ENCODE measurements around the gene MBOAT7. TPM values are rescaled to one million over a fixed set of nuclear protein-coding genes. Genes with fewer than 3 reads are reported as not detected.

The MBOAT7 gene
- total and polyA plus RNA-seq, 2 of the 8 experiments (the other 6 are each of a cell fraction or from before 2014, with no cell fraction given) = 85.5 to 90.9 TPM

DNA sequence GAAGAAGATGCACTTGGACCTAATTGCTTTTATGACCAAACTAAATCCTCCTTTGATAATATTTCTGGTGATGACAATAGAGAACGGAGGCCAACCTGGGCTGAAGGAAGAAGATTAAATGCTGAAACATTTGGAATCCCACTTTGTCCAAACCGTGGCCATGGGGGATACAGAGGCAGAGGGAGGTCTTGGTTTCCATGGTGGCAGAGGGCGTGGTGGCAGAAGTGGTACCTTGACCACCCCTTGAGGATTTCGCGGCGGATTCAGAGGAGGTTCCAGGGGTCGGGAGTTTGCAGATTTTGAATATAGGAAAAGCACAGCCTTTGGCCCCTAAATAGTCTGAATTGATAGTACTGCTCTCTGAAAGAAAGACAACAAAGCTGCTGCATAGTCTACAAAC is 40.7 kb upstream of the MBOAT7 start:
- Histone ChIP-seq H3K23me2 (ENCODE audit: low read depth, low read length) (no peaks in the 10 kb centered on the region), H3K4me3 (ENCODE audit: extremely low read depth in 1 of 4, insufficient read depth in 2 of 4, low read depth in 3 of 4, low read length in 4 of 4) (no peak overlapping the region), H4K91ac (replicated peaks; ENCODE audit: insufficient read length, low read length) (no peak overlapping the region), H3K4me1 (replicated peaks in 1 of 4; ENCODE audit: control insufficient read depth in 3 of 4, insufficient read depth in 4 of 4, low read length in 3 of 4) (no peaks in the 10 kb centered on the region), H3K9ac (replicated peaks in 1 of 4; ENCODE audit: extremely low read depth in 1 of 4, low read depth in 3 of 4, low read length in 3 of 4) (no peak overlapping the region), H3K27me3 (replicated peaks in 1 of 4; ENCODE audit: control insufficient read depth in 3 of 4, extremely low read depth in 1 of 4, insufficient read depth in 3 of 4, low read length in 3 of 4) (peaks cover 0 to 7% (median 2%) of the 10 kb centered on the region in 4 experiments; a peak in 3 of 7 replicates), H2AK5ac (ENCODE audit: low read depth, low read length) (no peak overlapping the region), H4K8ac (ENCODE audit: extremely low read depth, insufficient read depth, low read length) (no peak overlapping the region), H3K79me1 (ENCODE audit: low read depth, low read length) (no peaks in the 10 kb centered on the region), H3K9me3 (ENCODE audit: insufficient read depth in 2 of 2, low read depth in 1 of 2, low read length in 1 of 2) (peaks cover 4 to 6% of the 10 kb centered on the region in 2 experiments; a peak in 2 of 4 replicates), H3K4me2 (ENCODE audit: insufficient read depth in 1 of 2, low read depth in 2 of 2, low read length in 2 of 2) (no peak overlapping the region), H2BK15ac (ENCODE audit: low read length) (no peak overlapping the region), H2BK12ac (ENCODE audit: low read depth, low read length) (no peak overlapping the region), H2BK5ac (ENCODE audit: low read depth, low read length) (no peak overlapping the region), H2AFZ (ENCODE audit: low read length) (no peak overlapping the region), H4K5ac (ENCODE audit: insufficient read length, low read depth, low read length) (no peak overlapping the region), H3K36me3 (ENCODE audit: control insufficient read depth in 2 of 4, insufficient read depth in 4 of 4, low read length in 3 of 4) (no peaks in the 10 kb centered on the region), H3K27ac (ENCODE audit: low read depth, low read length) (no peak overlapping the region), H2BK120ac (replicated peaks; ENCODE audit: low read depth, low read length) (no peak overlapping the region), H3K79me2 (ENCODE audit: control insufficient read depth in 1 of 2, insufficient read depth in 2 of 2, low read length in 2 of 2) (no peaks in the 10 kb centered on the region), H3K4ac (replicated peaks; ENCODE audit: insufficient read length, low read depth, low read length) (no peak overlapping the region), H3K18ac (ENCODE audit: extremely low read depth, low read length) (no peak overlapping the region), H3K56ac (replicated peaks; ENCODE audit: insufficient read length, low read depth, low read length) (no peak overlapping the region), H2BK20ac (ENCODE audit: low read length) (no peak overlapping the region), H4K20me1 (replicated peaks in 1 of 2; ENCODE audit: control insufficient read depth in 1 of 2, insufficient read depth in 2 of 2, low read length in 2 of 2) (no peaks in the 10 kb centered on the region), H3K14ac (ENCODE audit: insufficient read length) (no peak overlapping the region), H3K23ac (ENCODE audit: insufficient read length) (no peak overlapping the region)
- DNase-seq (ENCODE audit: low read depth in 1 of 2, low spot score in 2 of 2) = no peak
- ChIA-PET CTCF (ENCODE audit: partially characterized antibody) (no interaction called here), POLR2A (ENCODE audit: partially characterized antibody) (interaction anchor here (6.4 kb wide), 1 partner anchor 22 kb away, joined by 73 read pairs; no protein-coding TSS in a partner anchor)
- no peak for FAIRE-seq
- 88% methylated on average over 7 of the region's 7 CpGs; no CpG with 5 or more reads in 1 of the 2 experiments for WGBS, 2 experiments (ENCODE audit: extremely low coverage in 1 of 2, insufficient coverage in 1 of 2, insufficient read length in 1 of 2, insufficient replicate concordance in 2 of 2, low coverage in 1 of 2, low lambda C conversion rate in 2 of 2, missing lambda C conversion rate in 1 of 2)
- no peak for TF ChIP-seq RAD21 (IDR thresholded peaks at IDR 0.05 in 1 of 2, conservative IDR thresholded peaks at IDR 0.05 in 1 of 2; ENCODE audit: low read depth in 2 of 2, low read length in 2 of 2)
- no peak for TF ChIP-seq TEAD4 (IDR thresholded peaks at IDR 0.05; ENCODE audit: low read depth, low read length)
- TF ChIP-seq KDM4A (IDR thresholded peaks at IDR 0.05; ENCODE audit: low read depth, low read length, severe bottlenecking) = no peak
- TF ChIP-seq KDM1A (IDR thresholded peaks at IDR 0.05; ENCODE audit: borderline replicate concordance, low read length) = no peak
- TF ChIP-seq PHF8 (conservative IDR thresholded peaks at IDR 0.05; ENCODE audit: low read depth, low read length) = no peak
- no peak for TF ChIP-seq MAFK (IDR thresholded peaks at IDR 0.05; ENCODE audit: low read depth, low read length)
- no peak for TF ChIP-seq EGR1 (IDR thresholded peaks at IDR 0.05; ENCODE audit: borderline replicate concordance, low read depth, low read length)
- no peak for TF ChIP-seq ASH2L (IDR thresholded peaks at IDR 0.05; ENCODE audit: low read length)
- TF ChIP-seq GABPA (IDR thresholded peaks at IDR 0.05; ENCODE audit: borderline replicate concordance, insufficient read depth, low read length) = no peak
- no peak for TF ChIP-seq TCF12 (IDR thresholded peaks at IDR 0.05; ENCODE audit: low read depth, low read length)
- TF ChIP-seq FOSL1 (IDR thresholded peaks at IDR 0.05; ENCODE audit: insufficient read depth, low read depth, low read length) = no peak
- TF ChIP-seq SIRT6 (IDR thresholded peaks at IDR 0.05; ENCODE audit: low read length) = no peak
- TF ChIP-seq, protein P1, sequence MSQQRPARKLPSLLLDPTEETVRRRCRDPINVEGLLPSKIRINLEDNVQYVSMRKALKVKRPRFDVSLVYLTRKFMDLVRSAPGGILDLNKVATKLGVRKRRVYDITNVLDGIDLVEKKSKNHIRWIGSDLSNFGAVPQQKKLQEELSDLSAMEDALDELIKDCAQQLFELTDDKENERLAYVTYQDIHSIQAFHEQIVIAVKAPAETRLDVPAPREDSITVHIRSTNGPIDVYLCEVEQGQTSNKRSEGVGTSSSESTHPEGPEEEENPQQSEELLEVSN (IDR thresholded peaks at IDR 0.05) = no peak
- no peak for TF ChIP-seq JUND (IDR thresholded peaks at IDR 0.05; ENCODE audit: low read length)
